HG02870 (cell line): Measurements from ENCODE around the gene GLIS2.

Source experiments
- ATAC-seq: cut with Tn5 transposase; IDR thresholded peaks from one replicate; pipeline ENCODE4 v1.9.1; 2021; ENCODE audit warnings: mild to moderate bottlenecking, moderate library complexity; ENCODE audit not compliant: unreplicated experiment

The GLIS2 gene

DNA sequence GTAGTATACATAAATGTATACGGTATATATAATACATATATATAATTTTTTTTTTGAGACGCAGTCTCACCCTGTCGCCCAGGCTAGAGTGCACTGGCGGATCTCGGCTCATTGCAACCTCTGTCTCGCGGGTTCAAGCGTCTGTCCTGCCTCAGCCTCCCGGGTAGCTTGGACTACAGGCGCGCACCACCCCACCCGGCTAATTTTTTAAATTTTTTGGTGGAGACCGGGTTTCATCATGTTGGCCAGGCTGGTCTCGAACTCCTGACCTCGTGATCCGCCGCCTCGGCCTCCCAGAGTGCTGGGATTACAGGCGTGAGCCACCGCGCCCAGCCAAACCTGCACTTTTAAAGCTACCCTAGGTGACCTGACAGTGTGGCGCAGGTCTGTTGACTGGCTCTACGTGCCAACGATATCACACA, 34.5 kb downstream of the GLIS2 start:
- no peak for ATAC-seq

DNA sequence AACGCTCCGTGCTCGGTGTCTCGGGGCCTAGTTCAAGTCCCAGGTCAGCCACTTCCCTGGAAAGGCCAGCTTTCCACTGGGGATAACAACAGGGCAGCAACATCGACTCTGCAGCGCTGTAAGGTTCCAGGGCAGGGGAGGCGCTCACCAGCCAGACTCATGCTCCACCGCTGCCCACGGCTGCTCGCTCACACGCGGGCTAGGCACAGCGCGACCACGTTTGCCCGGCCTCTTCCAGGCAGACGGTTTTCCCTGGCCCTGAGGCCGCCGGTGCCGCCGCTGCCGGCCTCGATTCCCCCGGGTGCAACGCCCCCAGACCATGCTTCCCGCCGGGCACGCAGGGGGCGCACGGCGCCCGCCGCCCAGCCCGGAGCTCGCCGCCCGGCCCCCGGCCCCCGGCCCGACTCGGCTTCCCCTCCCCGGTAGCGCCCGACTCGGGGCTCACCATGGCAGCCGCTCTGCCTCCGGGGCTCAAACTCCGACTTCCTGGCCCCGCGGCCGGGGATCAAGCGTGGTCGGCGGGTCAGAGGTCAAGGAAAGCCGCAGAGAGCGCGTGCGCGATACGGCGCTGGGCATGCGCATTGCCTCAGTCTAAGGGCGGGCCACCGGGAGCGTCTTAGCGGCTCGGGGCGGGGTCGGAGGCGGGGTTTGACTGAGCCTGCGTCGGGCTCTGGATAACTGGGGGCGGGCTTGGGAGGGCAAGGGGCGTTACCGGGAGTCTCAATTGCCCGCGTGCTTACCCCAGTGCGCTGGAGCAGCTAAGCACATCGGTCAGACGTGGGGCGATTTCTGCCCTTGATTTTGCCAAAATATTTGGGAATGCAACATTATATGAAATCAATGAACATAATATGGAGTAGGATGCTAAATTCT, 35.2 kb downstream of the GLIS2 start, which contains the start of gene PAM16:
Gene PAM16 (minus strand): TSS at position 535 of the 873 bp plus-strand sequence. CDS start 87 bp downstream, at position 448.
- peak; percentile 83 for ATAC-seq

DNA sequence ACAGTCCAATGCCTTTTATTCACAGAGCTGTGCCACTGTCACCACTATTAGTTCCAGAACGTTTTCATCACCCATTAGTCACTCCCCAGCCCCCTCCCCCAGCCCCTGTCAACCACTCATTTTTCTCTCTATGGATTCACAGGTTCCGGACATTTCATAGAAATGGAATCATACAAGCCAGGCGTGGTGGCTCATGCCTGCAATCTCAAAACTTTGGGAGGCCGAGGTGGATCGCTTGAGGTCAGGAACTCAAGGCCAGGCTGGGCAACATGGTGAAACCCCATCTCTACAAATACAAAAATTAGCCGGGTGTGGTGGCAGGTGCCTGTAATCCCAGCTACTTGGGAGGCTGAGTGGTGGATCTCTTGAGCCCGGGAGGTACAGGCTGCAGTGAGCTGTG, 36.0 kb downstream of the GLIS2 start:
- no peak for ATAC-seq

DNA sequence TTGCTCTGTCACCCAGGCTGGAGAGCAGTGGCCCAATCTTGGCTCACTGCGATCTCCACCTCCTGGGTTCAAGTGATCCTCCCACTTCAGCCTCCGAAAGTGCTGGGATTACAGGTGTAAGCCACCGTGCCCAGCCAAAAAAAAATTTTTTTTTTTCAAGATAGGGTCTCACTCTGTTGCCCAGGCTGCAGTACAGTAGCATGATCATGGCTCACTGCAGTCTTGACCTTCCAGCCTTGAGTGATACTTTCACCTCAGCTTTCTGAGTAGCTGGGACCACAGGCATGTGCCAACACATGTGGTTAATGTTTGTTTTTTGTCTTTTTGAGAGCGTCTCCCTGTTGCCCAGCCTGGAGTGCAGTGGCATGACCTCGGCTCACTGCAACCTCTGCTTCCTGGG, 37.0 kb downstream of the GLIS2 start:
- no peak for ATAC-seq

GRCh38 chr16:4353675-4354074, 37.8 kb downstream of the GLIS2 start:
- no peak for ATAC-seq

- ATAC-seq: no peak
These were observed 38.9 kb downstream of the GLIS2 start for GRCh38 chr16:4354512-4355409.

GRCh38 chr16:4356820-4357219, 41.0 kb downstream of the GLIS2 start:
- ATAC-seq: no peak

GRCh38 chr16:4358236-4358635, 42.4 kb downstream of the GLIS2 start:
- no peak for ATAC-seq

- no peak for ATAC-seq
These were observed 43.1 kb downstream of the GLIS2 start for GRCh38 chr16:4358831-4359561.

DNA sequence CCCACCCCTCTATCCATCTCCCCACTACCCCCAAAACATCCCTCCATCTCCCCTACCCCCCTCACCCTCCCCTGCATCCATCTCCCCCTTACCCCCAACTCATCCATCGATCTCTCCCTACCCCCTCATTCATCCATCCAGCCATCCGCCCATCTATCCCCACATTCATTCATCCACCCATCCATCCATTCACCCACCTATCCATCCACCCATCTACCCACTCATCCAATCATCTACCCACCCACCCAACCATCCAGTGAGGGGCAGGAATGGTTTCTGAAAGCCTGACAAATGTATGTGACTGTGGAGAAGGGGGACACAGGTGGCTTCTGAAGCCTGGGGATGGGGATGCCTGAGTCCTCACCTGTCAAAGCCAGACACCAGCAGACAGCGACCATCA, 44.0 kb downstream of the GLIS2 start:
- no peak for ATAC-seq

DNA sequence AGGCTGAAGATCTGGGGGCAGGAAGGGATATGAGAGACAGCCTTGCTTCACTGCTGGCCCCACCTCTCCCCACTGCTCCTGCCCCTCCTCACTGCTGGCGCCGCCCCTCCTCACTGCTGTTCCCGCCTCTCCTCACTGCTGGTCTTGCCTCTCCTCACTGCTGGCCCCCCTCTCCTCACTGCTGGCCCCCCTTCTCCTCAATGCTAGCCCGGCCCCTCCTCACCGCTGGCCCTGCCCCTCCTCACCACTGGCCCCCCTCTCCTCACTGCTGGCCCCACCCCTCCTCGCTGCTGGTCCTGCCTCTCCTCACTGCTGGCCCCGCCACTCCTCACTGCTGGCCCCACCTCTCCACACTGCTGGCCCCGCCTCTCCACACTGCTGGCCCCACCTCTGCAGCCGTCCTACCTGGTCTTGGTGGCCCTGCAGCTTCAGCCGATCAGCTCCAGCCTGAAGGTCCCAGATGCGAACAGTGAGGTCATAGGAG, 44.7 kb downstream of the GLIS2 start:
- no peak for ATAC-seq

- ATAC-seq: no peak
These were observed 45.4 kb downstream of the GLIS2 start for GRCh38 chr16:4361033-4361943.

DNA sequence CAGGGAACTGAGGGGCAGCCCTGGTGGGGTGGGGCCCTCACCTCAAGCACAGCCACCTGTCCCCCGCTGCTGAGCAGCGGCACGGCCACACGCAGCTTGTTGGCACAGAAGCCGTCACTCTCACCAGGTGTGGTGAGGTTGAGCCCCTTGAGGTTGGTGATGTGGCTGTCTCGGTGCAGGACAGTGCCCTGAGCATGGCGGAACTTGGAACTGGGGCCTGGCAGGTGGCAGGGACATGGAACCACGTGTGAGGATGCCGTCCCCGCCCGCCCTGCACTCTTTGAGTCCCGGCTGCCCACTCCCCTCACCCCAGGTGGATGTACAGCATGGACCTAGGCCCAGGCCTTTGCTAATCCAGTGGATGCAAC, 46.1 kb downstream of the GLIS2 start:
- ATAC-seq: no peak

- ATAC-seq: no peak
These were observed 46.7 kb downstream of the GLIS2 start for GRCh38 chr16:4362476-4363135.

DNA sequence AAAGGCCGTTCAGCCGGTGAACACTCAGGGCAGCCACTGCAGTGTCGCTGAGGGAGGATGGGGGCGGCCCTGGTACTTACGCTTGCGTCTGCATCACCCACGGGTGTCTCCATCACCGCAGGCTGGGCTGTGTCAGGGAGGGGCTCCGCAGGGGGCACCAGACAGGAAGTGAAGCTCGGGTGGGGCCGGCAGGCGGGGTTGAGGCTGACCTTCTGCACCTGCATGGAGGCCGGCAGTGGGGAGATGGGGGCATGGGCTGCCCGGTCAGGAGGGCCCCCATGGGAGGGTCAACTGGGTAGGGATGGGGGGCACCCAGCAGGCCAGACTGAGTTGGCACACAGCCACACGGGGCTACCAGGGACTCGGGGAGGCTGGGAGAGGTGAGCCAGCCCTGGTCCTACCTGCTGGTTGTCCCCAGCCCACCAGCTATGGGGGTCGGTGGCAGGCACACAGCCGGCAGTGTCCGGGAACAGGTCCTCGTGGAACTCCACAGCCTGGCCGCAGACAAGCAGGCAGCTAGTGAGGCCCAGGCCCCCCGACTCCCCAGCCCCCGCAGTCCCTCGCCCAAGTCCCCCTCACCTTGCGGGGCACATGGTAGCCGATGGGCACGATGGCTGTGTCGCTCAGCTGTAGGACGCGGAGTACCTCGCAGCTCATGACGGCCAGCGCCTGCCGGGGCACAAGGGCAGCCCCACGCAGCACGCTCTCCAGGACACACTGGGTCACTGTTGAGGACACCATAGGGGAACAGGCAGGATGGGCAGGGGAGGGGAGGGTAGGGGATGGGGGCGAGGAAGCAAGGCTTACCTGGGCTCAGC, 48.5 kb downstream of the GLIS2 start:
- no peak for ATAC-seq

DNA sequence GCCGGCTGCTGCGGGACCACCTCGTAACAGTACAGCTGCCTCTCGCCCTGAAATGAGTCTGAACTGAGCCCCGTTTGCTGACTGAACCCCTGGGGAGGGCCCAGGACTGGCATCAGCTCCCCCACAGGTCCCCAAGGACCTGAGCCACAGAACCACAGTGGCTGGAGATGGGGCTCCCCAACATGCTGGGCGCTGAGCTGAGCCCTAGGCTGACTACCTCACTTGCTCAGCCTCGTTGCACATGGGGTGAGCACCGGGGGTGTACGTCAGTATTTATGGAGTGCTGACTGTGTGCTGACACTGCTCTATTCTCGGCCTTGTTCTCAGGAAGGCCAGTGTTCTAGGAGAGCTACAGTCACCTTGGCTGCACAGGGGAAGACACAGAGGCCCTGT, 49.1 kb downstream of the GLIS2 start:
- no peak for ATAC-seq

- ATAC-seq: no peak
These were observed 49.7 kb downstream of the GLIS2 start for GRCh38 chr16:4365615-4366014.

- ATAC-seq: no peak
These were observed 50.1 kb downstream of the GLIS2 start for GRCh38 chr16:4366016-4366415.
